RWPE1 (cell line): Measurements from ENCODE around the gene SNX30.

Experiments
- CTCF ChIA-PET: fragments of 350-600 bp; sonication (Branson Sonifier 250); formaldehyde crosslinking; extraction: SDS; loops from one replicate; lab custom pipeline; 2021; lab: Yijun Ruan, JAX
- POLR2A ChIA-PET: fragments of 400-600 bp; formaldehyde crosslinking; extraction: SDS; loops from one replicate; lab custom pipeline; 2020; ENCODE audit warnings: antibody characterized with exemption; ENCODE audit not compliant: low non-redundant PET; lab: Yijun Ruan, JAX
- DNase-seq: peaks from one replicate; pipeline ENCODE4 v3.0.0; 2012; ENCODE audit warnings: low spot score
- H3K27ac ChIP-seq: fragments of 450-650 bp; 2 replicates; pipeline ENCODE4 v1.5.1; 2017
- CTCF ChIP-seq: fragments of 450-650 bp; conservative IDR thresholded peaks from 2 replicates; pipeline ENCODE4 v1.5.1; 2017; ENCODE audit warnings: low read depth, mild to moderate bottlenecking

Gene SNX30

GRCh38 chr9:112820881-112821280 is 70.3 kb downstream of the SNX30 start:
- POLR2A ChIA-PET = no interaction called here
- TF ChIP-seq CTCF = no peak
- H3K27ac ChIP-seq = no peak overlapping the region
- CTCF ChIA-PET = interaction anchor here (0.5 to 1.5 kb wide), 2 partner anchors 97 to 1473 kb away, joined by 3 to 5 read pairs; no protein-coding TSS in a partner anchor
- DNase-seq = peak; percentile 45

- no peak for DNase-seq
- H3K27ac ChIP-seq = no peak overlapping the region
- no peak for TF ChIP-seq CTCF
- ChIA-PET POLR2A (no interaction called here), CTCF (no interaction called here)
These were observed 72.1 kb downstream of the SNX30 start for GRCh38 chr9:112822618-112823017.

- DNase-seq = no peak
- ChIA-PET POLR2A (no interaction called here), CTCF (interaction anchor here (0.7 to 0.8 kb wide), 3 partner anchors 12 to 707 kb away, joined by 3 to 4 read pairs (median 3); no protein-coding TSS in a partner anchor)
- H3K27ac ChIP-seq = no peak overlapping the region
- no peak for TF ChIP-seq CTCF
These were observed 72.7 kb downstream of the SNX30 start for GRCh38 chr9:112823257-112823656.

- TF ChIP-seq CTCF = no peak
- DNase-seq = no peak
- ChIA-PET CTCF (no interaction called here), POLR2A (no interaction called here)
- H3K27ac ChIP-seq = no peak overlapping the region
These were observed 80.8 kb downstream of the SNX30 start for GRCh38 chr9:112831281-112831851.

GRCh38 chr9:112831969-112832368 is 81.4 kb downstream of the SNX30 start:
- CTCF ChIA-PET = no interaction called here
- DNase-seq = no peak

GRCh38 chr9:112833081-112833480 is 82.5 kb downstream of the SNX30 start:
- CTCF ChIA-PET = no interaction called here

More at GRCh38 chr9:112831969-112832368, 81.4 kb downstream of the SNX30 start:
- POLR2A ChIA-PET = no interaction called here
- TF ChIP-seq CTCF = no peak
- no peak overlapping the region for H3K27ac ChIP-seq

More at GRCh38 chr9:112833081-112833480, 82.5 kb downstream of the SNX30 start:
- no peak overlapping the region for H3K27ac ChIP-seq
- POLR2A ChIA-PET = no interaction called here
- no peak for TF ChIP-seq CTCF
- DNase-seq = no peak
